HG02943 (cell line): Measurements from ENCODE around the gene CYP4F22.
"Not testable (repeated sequence)": the region's sequence is repeated elsewhere in the genome, so short reads cannot be mapped to it uniquely, and the experiment has no call there.

Experiments used
- ATAC-seq: cut with Tn5 transposase; IDR thresholded peaks from one replicate; pipeline ENCODE4 v1.9.1; 2021; ENCODE audit warnings: mild to moderate bottlenecking, low read depth, moderate library complexity; ENCODE audit not compliant: unreplicated experiment

CYP4F22 gene

GRCh38 chr19:15488489-15489226 is 19.7 kb upstream of the CYP4F22 start:
- ATAC-seq: no peak

GRCh38 chr19:15495151-15495550 is 13.2 kb upstream of the CYP4F22 start:
- ATAC-seq: no peak

- ATAC-seq: no peak
Measured at GRCh38 chr19:15498156-15498858, 10.0 kb upstream of the CYP4F22 start.

GRCh38 chr19:15498910-15499309 is 9.4 kb upstream of the CYP4F22 start:
- ATAC-seq: no peak

- ATAC-seq: no peak
Measured at GRCh38 chr19:15501596-15501995, 6.7 kb upstream of the CYP4F22 start.

- ATAC-seq: no peak
Measured at GRCh38 chr19:15502264-15502663, 6.1 kb upstream of the CYP4F22 start.

- ATAC-seq: no peak
Measured at GRCh38 chr19:15506074-15506571, 2.2 kb upstream of the CYP4F22 start.

- no peak for ATAC-seq
Measured at GRCh38 chr19:15507068-15508034, 974 bp upstream of the CYP4F22 start.

- ATAC-seq: no peak
Measured at GRCh38 chr19:15511671-15512424, 3.5 kb downstream of the CYP4F22 start.

- not testable (repeated sequence) for ATAC-seq
Measured at GRCh38 chr19:15515227-15515625, 6.9 kb downstream of the CYP4F22 start.

- ATAC-seq: no peak
Measured at GRCh38 chr19:15516363-15516762, 8.0 kb downstream of the CYP4F22 start.

GRCh38 chr19:15517778-15518177 is 9.5 kb downstream of the CYP4F22 start:
- ATAC-seq: no peak

- ATAC-seq: no peak
Measured at GRCh38 chr19:15519433-15519976, 11.2 kb downstream of the CYP4F22 start.

- ATAC-seq: no peak
Measured at GRCh38 chr19:15524781-15525180, 16.5 kb downstream of the CYP4F22 start.

- no peak for ATAC-seq
Measured at GRCh38 chr19:15525291-15525690, 17.0 kb downstream of the CYP4F22 start.

- ATAC-seq: no peak
Measured at GRCh38 chr19:15526408-15526807, 18.1 kb downstream of the CYP4F22 start.

- no peak for ATAC-seq
Measured at GRCh38 chr19:15527705-15528104, 19.4 kb downstream of the CYP4F22 start.

- ATAC-seq: no peak
Measured at GRCh38 chr19:15529774-15530372, 21.5 kb downstream of the CYP4F22 start.

- no peak for ATAC-seq
Measured at GRCh38 chr19:15532779-15533521, 24.6 kb downstream of the CYP4F22 start.
